ENCODE results near the gene CD8A.
"Not testable (repeated sequence)": the region's sequence is repeated elsewhere in the genome, so short reads cannot be mapped to it uniquely, and the experiment has no call there.

DNA sequence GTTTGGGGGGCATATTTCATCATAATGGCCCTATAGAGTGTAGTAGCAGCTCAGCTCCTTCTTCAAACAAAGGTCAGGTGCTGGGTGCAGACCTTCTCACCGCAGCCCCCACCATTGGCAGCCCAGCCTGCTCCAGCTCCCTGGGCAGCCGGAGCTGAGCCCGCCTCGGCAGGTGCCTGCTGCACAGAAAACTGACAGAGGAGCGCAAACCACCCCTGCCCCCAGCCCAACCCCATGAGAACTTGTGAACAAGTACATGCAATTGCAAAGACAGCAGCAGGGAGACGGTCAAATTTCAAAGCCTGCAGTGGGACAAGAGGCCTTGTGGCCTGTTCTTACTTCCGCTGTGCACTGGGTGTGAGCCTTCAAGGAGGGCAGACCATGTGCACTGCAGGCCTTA, 48.7 kb upstream of the CD8A start:
- TF ChIP-seq TAF1 (IDR thresholded peaks at IDR 0.05; ENCODE audit: borderline replicate concordance, low read depth, low read length); POLR2AphosphoS5 (IDR thresholded peaks at IDR 0.05; ENCODE audit: low read depth, low read length); RXRA (IDR thresholded peaks at IDR 0.05; ENCODE audit: borderline replicate concordance, low read depth); USF1 (IDR thresholded peaks at IDR 0.05; ENCODE audit: borderline replicate concordance, low read depth); GATA2 (CRISPR knock-in tag; IDR thresholded peaks at IDR 0.05); RAD21 (IDR thresholded peaks at IDR 0.05; ENCODE audit: low read length); JUND (IDR thresholded peaks at IDR 0.05); FOSL2 (IDR thresholded peaks at IDR 0.05; ENCODE audit: borderline replicate concordance, low read depth); CHD2 (IDR thresholded peaks at IDR 0.05; ENCODE audit: low read length, partially characterized antibody): not testable (repeated sequence)
- TF ChIP-seq, protein P1, sequence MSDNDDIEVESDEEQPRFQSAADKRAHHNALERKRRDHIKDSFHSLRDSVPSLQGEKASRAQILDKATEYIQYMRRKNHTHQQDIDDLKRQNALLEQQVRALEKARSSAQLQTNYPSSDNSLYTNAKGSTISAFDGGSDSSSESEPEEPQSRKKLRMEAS (IDR thresholded peaks at IDR 0.05; ENCODE audit: low read depth), result not testable (repeated sequence)
- TF ChIP-seq, protein P2, sequence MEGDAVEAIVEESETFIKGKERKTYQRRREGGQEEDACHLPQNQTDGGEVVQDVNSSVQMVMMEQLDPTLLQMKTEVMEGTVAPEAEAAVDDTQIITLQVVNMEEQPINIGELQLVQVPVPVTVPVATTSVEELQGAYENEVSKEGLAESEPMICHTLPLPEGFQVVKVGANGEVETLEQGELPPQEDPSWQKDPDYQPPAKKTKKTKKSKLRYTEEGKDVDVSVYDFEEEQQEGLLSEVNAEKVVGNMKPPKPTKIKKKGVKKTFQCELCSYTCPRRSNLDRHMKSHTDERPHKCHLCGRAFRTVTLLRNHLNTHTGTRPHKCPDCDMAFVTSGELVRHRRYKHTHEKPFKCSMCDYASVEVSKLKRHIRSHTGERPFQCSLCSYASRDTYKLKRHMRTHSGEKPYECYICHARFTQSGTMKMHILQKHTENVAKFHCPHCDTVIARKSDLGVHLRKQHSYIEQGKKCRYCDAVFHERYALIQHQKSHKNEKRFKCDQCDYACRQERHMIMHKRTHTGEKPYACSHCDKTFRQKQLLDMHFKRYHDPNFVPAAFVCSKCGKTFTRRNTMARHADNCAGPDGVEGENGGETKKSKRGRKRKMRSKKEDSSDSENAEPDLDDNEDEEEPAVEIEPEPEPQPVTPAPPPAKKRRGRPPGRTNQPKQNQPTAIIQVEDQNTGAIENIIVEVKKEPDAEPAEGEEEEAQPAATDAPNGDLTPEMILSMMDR (IDR thresholded peaks at IDR 0.05), result not testable (repeated sequence)
